GM12892 (cell line): ENCODE data around the gene RAB43.

ENCODE experiments used
- POLR2A ChIP-seq: IDR thresholded peaks from 2 replicates; pipeline ENCODE4 v1.6.1; 2011; ENCODE audit warnings: low read depth, low read length, control low read depth
- POLR2AphosphoS5 ChIP-seq: IDR thresholded peaks from 2 replicates; pipeline ENCODE4 v1.6.1; 2011; ENCODE audit warnings: low read depth, low read length, control low read depth

DNA sequence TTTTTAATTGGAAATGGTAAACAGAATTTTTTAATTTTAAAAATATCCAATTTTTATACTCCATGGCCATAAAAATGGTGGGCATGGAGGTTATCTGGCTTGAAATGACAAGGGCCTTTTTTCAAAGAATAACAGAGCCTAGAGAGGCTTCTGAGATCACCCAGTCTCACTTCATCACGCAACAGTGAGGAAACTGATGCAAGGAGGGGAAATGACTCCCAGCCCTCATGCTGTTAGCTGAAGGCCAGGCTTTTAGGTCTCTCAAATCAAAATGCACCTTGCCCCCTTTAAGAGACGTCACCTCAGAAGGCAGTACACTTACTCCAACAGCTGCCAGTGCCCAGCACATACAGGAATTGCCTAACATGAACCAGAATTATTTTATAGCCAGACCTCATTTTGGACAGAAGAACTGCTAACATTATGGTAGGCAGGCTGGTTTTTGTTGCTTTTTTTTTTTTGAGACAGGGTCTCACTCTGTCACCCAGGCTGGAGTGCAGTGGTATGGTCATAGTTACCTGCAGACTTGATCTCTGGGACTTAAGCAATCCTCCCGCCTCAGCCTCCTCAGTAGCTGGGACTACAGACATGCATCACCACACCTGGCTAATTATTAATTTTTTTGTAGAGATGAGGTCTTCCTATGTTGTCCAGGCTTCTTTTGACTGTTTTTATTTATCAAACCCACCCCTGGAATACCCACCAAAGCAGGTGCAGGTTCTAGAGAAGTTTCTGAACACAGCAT lies 9.1 kb downstream of the RAB43 start:
- no peak for TF ChIP-seq POLR2A
- TF ChIP-seq POLR2AphosphoS5: no peak
